H1 (cell line): Measurements from ENCODE around the gene ENKUR. TPM values are rescaled to one million over a fixed set of nuclear protein-coding genes. Genes with fewer than 3 reads are reported as not detected.

ENCODE experiments used
- CTCF ChIA-PET: fragments of 300-600 bp; sonication (Branson Sonifier 250); formaldehyde crosslinking; loops from one replicate; lab custom pipeline; 2021; ENCODE audit not compliant: partially characterized antibody; lab: Charles Lee
- POLR2A ChIA-PET: fragments of 300-600 bp; sonication (Branson Sonifier 250); formaldehyde crosslinking; loops from one replicate; lab custom pipeline; 2021; ENCODE audit warnings: inconsistent platforms; ENCODE audit not compliant: partially characterized antibody; lab: Charles Lee
- DNase-seq, 2 experiments: peaks; one replicate each; pipeline versions ENCODE4 v3.0.0 to v3.0.0-alpha.2; 2010 to 2022; ENCODE audit warnings: low spot score in 2 of 2, low read depth in 1 of 2, mixed read lengths in 1 of 2
- FAIRE-seq: peaks from 2 replicates; lab custom pipeline; 2011; peaks lifted over from hg19 to GRCh38; lab: Jason Lieb, UNC
- H2AFZ ChIP-seq: 2 replicates; pipeline ENCODE4 v1.8.1; 2012; ENCODE audit warnings: low read length, inconsistent platforms
- H2AK5ac ChIP-seq: 2 replicates; pipeline ENCODE4 v1.6.1; 2013; ENCODE audit warnings: low read depth, low read length
- H2BK120ac ChIP-seq: replicated peaks from 2 replicates; pipeline ENCODE3; 2013; ENCODE audit warnings: low read depth, low read length, inconsistent platforms
- H2BK12ac ChIP-seq: 2 replicates; pipeline ENCODE4 v1.6.1; 2013; ENCODE audit warnings: low read depth, low read length
- H2BK15ac ChIP-seq: 2 replicates; pipeline ENCODE4 v1.6.1; 2013; ENCODE audit warnings: low read length
- H2BK20ac ChIP-seq: 2 replicates; pipeline ENCODE4 v1.6.1; 2013; ENCODE audit warnings: low read length
- H2BK5ac ChIP-seq: 2 replicates; pipeline ENCODE4 v1.6.1; 2013; ENCODE audit warnings: low read depth, low read length
- H3K14ac ChIP-seq: 2 replicates; pipeline ENCODE4 v1.6.1; 2013; ENCODE audit warnings: inconsistent platforms; ENCODE audit not compliant: insufficient read length
- H3K18ac ChIP-seq: 2 replicates; pipeline ENCODE4 v1.6.1; 2013; ENCODE audit warnings: low read length; ENCODE audit errors: extremely low read depth
- H3K23ac ChIP-seq: 2 replicates; pipeline ENCODE4 v1.6.1; 2013; ENCODE audit warnings: inconsistent platforms; ENCODE audit not compliant: insufficient read length
- H3K23me2 ChIP-seq: 2 replicates; pipeline ENCODE4 v1.6.1; 2013; ENCODE audit warnings: low read depth, low read length
- H3K27ac ChIP-seq: 2 replicates; pipeline ENCODE4 v1.6.1; 2011; ENCODE audit warnings: low read depth, low read length, inconsistent platforms
- H3K27me3 ChIP-seq, 4 experiments: replicated peaks in 1 of 4; 1 replicate in 1 of 4; 2 replicates in 3 of 4; pipeline versions ENCODE4 v1.6.1 to v1.8.1; 2011 to 2013; ENCODE audit warnings: low read length in 3 of 4, mild to moderate bottlenecking in 3 of 4, inconsistent platforms in 2 of 4, mixed read lengths in 2 of 4, moderate library complexity in 1 of 4; ENCODE audit not compliant: control insufficient read depth in 3 of 4, insufficient read depth in 3 of 4; ENCODE audit errors: extremely low read depth in 1 of 4
- H3K36me3 ChIP-seq, 4 experiments: 2 replicates each; pipeline versions ENCODE4 v1.6.1 to v1.8.1; 2011 to 2013; ENCODE audit warnings: mild to moderate bottlenecking in 4 of 4, low read length in 3 of 4, moderate library complexity in 2 of 4, control low read depth in 1 of 4, inconsistent platforms in 1 of 4; ENCODE audit not compliant: insufficient read depth in 4 of 4, control insufficient read depth in 2 of 4
- H3K4ac ChIP-seq: replicated peaks from 2 replicates; pipeline ENCODE3; 2013; ENCODE audit warnings: low read length, low read depth, mixed read lengths, inconsistent platforms; ENCODE audit not compliant: insufficient read length
- H3K4me1 ChIP-seq, 4 experiments: replicated peaks in 1 of 4; 1 replicate in 1 of 4; 2 replicates in 3 of 4; pipeline versions ENCODE4 v1.6.1 to v1.8.1; 2011 to 2013; ENCODE audit warnings: low read length in 3 of 4, inconsistent platforms in 2 of 4, mixed read lengths in 1 of 4; ENCODE audit not compliant: insufficient read depth in 4 of 4, control insufficient read depth in 3 of 4
- H3K4me2 ChIP-seq, 2 experiments: 2 replicates each; pipeline versions ENCODE4 v1.6.1 to v1.8.1; 2011 to 2013; ENCODE audit warnings: low read depth in 2 of 2, low read length in 2 of 2, control low read depth in 1 of 2, inconsistent platforms in 1 of 2, mild to moderate bottlenecking in 1 of 2; ENCODE audit not compliant: insufficient read depth in 1 of 2
- H3K4me3 ChIP-seq, 4 experiments: fragments of 200-600, 300-600 bp in 1 of 4; sonication (generic), shearing (Covaris generic), sonication (Bioruptor Twin) in 1 of 4; 2 replicates each; pipeline versions ENCODE4 v1.5.1 to v1.8.1; 2011 to 2016; ENCODE audit warnings: low read length in 4 of 4, low read depth in 3 of 4, control low read depth in 2 of 4, inconsistent platforms in 2 of 4, mild to moderate bottlenecking in 2 of 4, mixed read lengths in 1 of 4, moderate library complexity in 1 of 4; ENCODE audit not compliant: insufficient read depth in 2 of 4; ENCODE audit errors: extremely low read depth in 1 of 4
- H3K56ac ChIP-seq: replicated peaks from 2 replicates; pipeline ENCODE3; 2013; ENCODE audit warnings: low read depth, mild to moderate bottlenecking, mixed read lengths, low read length, inconsistent platforms; ENCODE audit not compliant: insufficient read length
- H3K79me1 ChIP-seq: 2 replicates; pipeline ENCODE4 v1.6.1; 2013; ENCODE audit warnings: low read depth, low read length, control low read depth
- H3K79me2 ChIP-seq, 2 experiments: 2 replicates each; pipeline versions ENCODE4 v1.6.1 to v1.8.1; 2012 to 2013; ENCODE audit warnings: low read length in 2 of 2, mild to moderate bottlenecking in 2 of 2, inconsistent platforms in 1 of 2; ENCODE audit not compliant: insufficient read depth in 2 of 2, control insufficient read depth in 1 of 2
- H3K9ac ChIP-seq, 4 experiments: replicated peaks in 1 of 4; 1 replicate in 1 of 4; 2 replicates in 3 of 4; pipeline versions ENCODE4 v1.6.1 to v1.8.1; 2011 to 2013; ENCODE audit warnings: low read depth in 3 of 4, low read length in 3 of 4, control low read depth in 2 of 4, mild to moderate bottlenecking in 2 of 4, moderate library complexity in 2 of 4, inconsistent platforms in 1 of 4; ENCODE audit errors: extremely low read depth in 1 of 4
- H3K9me3 ChIP-seq, 2 experiments: 2 replicates each; pipeline versions ENCODE4 v1.6.1 to v1.8.1; 2012 to 2013; ENCODE audit warnings: mild to moderate bottlenecking in 2 of 2, moderate library complexity in 2 of 2, control low read depth in 1 of 2, inconsistent platforms in 1 of 2, low read depth in 1 of 2, low read length in 1 of 2, mixed read lengths in 1 of 2; ENCODE audit not compliant: insufficient read depth in 2 of 2
- H4K20me1 ChIP-seq, 2 experiments: replicated peaks in 1 of 2; 2 replicates each; pipeline versions ENCODE3 to v1.8.1; 2011 to 2013; ENCODE audit warnings: inconsistent platforms in 2 of 2, low read length in 2 of 2, mild to moderate bottlenecking in 1 of 2; ENCODE audit not compliant: insufficient read depth in 2 of 2, control insufficient read depth in 1 of 2
- H4K5ac ChIP-seq: 2 replicates; pipeline ENCODE4 v1.6.1; 2013; ENCODE audit warnings: low read length, low read depth, mixed read lengths, inconsistent platforms; ENCODE audit not compliant: insufficient read length
- H4K8ac ChIP-seq: 2 replicates; pipeline ENCODE4 v1.8.0; 2013; ENCODE audit warnings: mild to moderate bottlenecking, moderate library complexity, low read length, inconsistent platforms; ENCODE audit not compliant: insufficient read depth; ENCODE audit errors: extremely low read depth
- H4K91ac ChIP-seq: replicated peaks from 2 replicates; pipeline ENCODE3; 2013; ENCODE audit warnings: low read length, mixed read lengths, inconsistent platforms; ENCODE audit not compliant: insufficient read length
- RAD21 ChIP-seq, 2 experiments: IDR thresholded peaks in 1 of 2; conservative IDR thresholded peaks in 1 of 2; 2 replicates each; pipeline ENCODE4 v1.6.1; 2011; ENCODE audit warnings: low read depth in 2 of 2, low read length in 2 of 2, improper control_type of control experiment in 1 of 2, inconsistent platforms in 1 of 2, mild to moderate bottlenecking in 1 of 2, moderate library complexity in 1 of 2
- SIN3A ChIP-seq, 2 experiments: IDR thresholded peaks in 1 of 2; conservative IDR thresholded peaks in 1 of 2; 2 replicates each; pipeline ENCODE4 v1.6.1; 2011 to 2012; ENCODE audit warnings: low read length in 2 of 2, improper control_type of control experiment in 1 of 2, low read depth in 1 of 2, mild to moderate bottlenecking in 1 of 2
- WGBS, 2 experiments: shearing (Covaris generic) in 1 of 2; methylation state at CpG; one replicate each; pipeline versions ENCODE4 v1.1.6 to v1.1.7; 2013 to 2015; ENCODE audit warnings: low lambda C conversion rate in 2 of 2, mixed read lengths in 2 of 2, inconsistent platforms in 1 of 2, low coverage in 1 of 2, missing lambda C conversion rate in 1 of 2; ENCODE audit not compliant: insufficient replicate concordance in 2 of 2, insufficient coverage in 1 of 2, insufficient read length in 1 of 2; ENCODE audit errors: extremely low coverage in 1 of 2, missing lambda C conversion rate in 1 of 2; 5-methylcytosine and 5-hydroxymethylcytosine counted together
- polyA plus RNA-seq, 7 experiments: library from polyadenylated mRNA; depleted of rRNA in 3 of 7; stranded (reverse) in 5 of 7; unstranded in 2 of 7; fragments of >200 nt in 5 of 7; fragments of 200-250 nt in 2 of 7; gene quantifications; 1 replicate in 5 of 7; 2 replicates in 1 of 7; 4 replicates in 1 of 7; pipeline versions ENCODE4 v1.2.1 to v1.2.3, GENCODE V29; 2011 to 2013; ENCODE audit warnings: missing spikeins in 2 of 7, mixed read lengths in 2 of 7
- total RNA-seq: library from RNA; stranded (reverse); fragmentation: NEBNext Ultra II Directional; extraction: Animal tissue kit (Norgen Biotek cat#: 25700); gene quantifications from 2 replicates; pipeline ENCODE4 v1.2.1, GENCODE V29; 2021
- TF ChIP-seq, protein P1 (sequence below), 3 experiments: IDR thresholded peaks; 1 replicate in 2 of 3; 2 replicates in 1 of 3; pipeline versions ENCODE4 v1.5.1 to v1.6.1; 2011; ENCODE audit warnings: low read length in 3 of 3, mild to moderate bottlenecking in 3 of 3, inconsistent platforms in 2 of 3, low read depth in 1 of 3, moderate library complexity in 1 of 3; ENCODE audit not compliant: insufficient read depth in 1 of 3; ENCODE audit errors: control extremely low read depth in 1 of 3

Gene ENKUR
- total and polyA plus RNA-seq, 2 of the 8 experiments (the other 6 are each of a cell fraction or from before 2014, with no cell fraction given), result not detected

DNA sequence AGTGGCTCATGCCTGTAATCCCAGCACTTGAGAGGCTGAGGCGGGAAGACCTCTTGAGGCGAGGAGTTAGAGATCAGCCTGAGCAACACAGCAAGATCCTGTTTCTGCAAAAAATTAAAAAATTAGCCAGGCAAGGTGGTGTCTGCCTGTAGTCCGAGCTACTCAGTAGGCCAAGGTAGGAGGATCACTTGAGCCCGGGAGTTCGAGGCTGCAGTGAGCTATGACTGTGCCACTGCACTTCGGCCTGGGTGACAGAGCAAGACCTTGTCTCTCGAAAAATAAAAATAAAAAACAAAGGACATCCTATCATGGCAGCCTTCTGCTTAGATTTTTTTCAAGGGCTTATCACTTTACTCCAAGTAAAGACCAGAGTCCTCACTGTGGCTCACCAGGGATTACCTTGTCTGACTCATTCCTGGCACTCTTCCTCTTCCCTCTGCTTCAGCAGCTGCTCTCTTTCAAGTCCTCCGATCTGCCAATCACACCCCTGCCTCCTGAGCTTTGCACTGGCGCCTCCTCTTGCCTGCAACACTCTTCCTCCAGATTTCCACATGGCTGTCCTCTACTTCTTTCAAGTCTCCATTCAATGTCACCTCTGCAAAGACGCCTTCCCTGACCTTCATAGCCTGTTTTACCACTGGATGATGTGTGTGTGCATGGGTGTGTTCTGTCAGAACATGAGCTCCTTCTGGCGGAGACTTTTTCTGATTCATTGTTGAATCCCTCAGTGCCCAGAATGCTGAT is 71.3 kb downstream of the ENKUR start:
- Histone ChIP-seq H3K79me1 (no peaks in the 10 kb centered on the region), H4K20me1 (no peaks in the 10 kb centered on the region), H3K9me3 (no peaks in the 10 kb centered on the region), H3K23me2 (no peaks in the 10 kb centered on the region), H3K79me2 (no peaks in the 10 kb centered on the region), H3K23ac (no peak overlapping the region), H3K14ac (no peak overlapping the region), H3K27ac (no peak overlapping the region), H4K8ac (no peak overlapping the region), H2BK120ac (no peak overlapping the region), H2BK12ac (no peak overlapping the region), H3K56ac (no peak overlapping the region), H2AFZ (no peak overlapping the region), H2BK5ac (no peak overlapping the region), H3K27me3 (no peaks in the 10 kb centered on the region), H3K18ac (no peak overlapping the region), H3K4me2 (no peak overlapping the region), H2BK20ac (no peak overlapping the region), H3K4me1 (peaks cover 0 to 2% (median 0%) of the 10 kb centered on the region in 4 experiments; a peak in 1 of 7 replicates), H2AK5ac (no peak overlapping the region), H3K4me3 (no peak overlapping the region), H4K5ac (no peak overlapping the region), H3K9ac (no peak overlapping the region), H2BK15ac (no peak overlapping the region), H4K91ac (no peak overlapping the region), H3K4ac (no peak overlapping the region), H3K36me3 (no peaks in the 10 kb centered on the region)
- FAIRE-seq (no peak), DNase-seq (no peak)
- ChIA-PET CTCF (interaction anchor here (0.5 to 2.1 kb wide), 7 partner anchors 9 to 137 kb away, joined by 3 to 7 read pairs (median 3); no protein-coding TSS in a partner anchor), POLR2A (interaction anchor here (0.7 kb wide), 1 partner anchor 1521 kb away, joined by 3 read pairs; no protein-coding TSS in a partner anchor)
- WGBS, 2 experiments, result 87% methylated on average over 11 of the region's 11 CpGs; no CpG with 5 or more reads in 1 of the 2 experiments
- peak; percentile 5 to 27; a peak in 2 of 4 replicates for TF ChIP-seq RAD21 (IDR thresholded peaks at IDR 0.05 in 1 of 2, conservative IDR thresholded peaks at IDR 0.05 in 1 of 2; ENCODE audit: low read depth in 2 of 2, low read length in 2 of 2)
- TF ChIP-seq, protein P1, sequence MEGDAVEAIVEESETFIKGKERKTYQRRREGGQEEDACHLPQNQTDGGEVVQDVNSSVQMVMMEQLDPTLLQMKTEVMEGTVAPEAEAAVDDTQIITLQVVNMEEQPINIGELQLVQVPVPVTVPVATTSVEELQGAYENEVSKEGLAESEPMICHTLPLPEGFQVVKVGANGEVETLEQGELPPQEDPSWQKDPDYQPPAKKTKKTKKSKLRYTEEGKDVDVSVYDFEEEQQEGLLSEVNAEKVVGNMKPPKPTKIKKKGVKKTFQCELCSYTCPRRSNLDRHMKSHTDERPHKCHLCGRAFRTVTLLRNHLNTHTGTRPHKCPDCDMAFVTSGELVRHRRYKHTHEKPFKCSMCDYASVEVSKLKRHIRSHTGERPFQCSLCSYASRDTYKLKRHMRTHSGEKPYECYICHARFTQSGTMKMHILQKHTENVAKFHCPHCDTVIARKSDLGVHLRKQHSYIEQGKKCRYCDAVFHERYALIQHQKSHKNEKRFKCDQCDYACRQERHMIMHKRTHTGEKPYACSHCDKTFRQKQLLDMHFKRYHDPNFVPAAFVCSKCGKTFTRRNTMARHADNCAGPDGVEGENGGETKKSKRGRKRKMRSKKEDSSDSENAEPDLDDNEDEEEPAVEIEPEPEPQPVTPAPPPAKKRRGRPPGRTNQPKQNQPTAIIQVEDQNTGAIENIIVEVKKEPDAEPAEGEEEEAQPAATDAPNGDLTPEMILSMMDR (IDR thresholded peaks at IDR 0.05; ENCODE audit: control extremely low read depth in 1 of 3, insufficient read depth in 1 of 3, low read depth in 1 of 3, low read length in 3 of 3), result peak in 1 of 3 experiments; percentile 4; a peak in 1 of 4 replicates
- TF ChIP-seq SIN3A (conservative IDR thresholded peaks at IDR 0.05 in 1 of 2, IDR thresholded peaks at IDR 0.05 in 1 of 2; ENCODE audit: low read depth in 1 of 2, low read length in 2 of 2), result no peak
